ENCODE measurements around the gene AREG. TPM values are rescaled to one million over a fixed set of nuclear protein-coding genes. Genes with fewer than 3 reads are reported as not detected.
A peak's percentile ranks its signal among the peaks of the same experiment; 100 is the strongest.
"Not testable (repeated sequence)": the region's sequence is repeated elsewhere in the genome, so short reads cannot be mapped to it uniquely, and the experiment has no call there.

The AREG gene
- polyA plus RNA-seq: 10 to 100 TPM; 17.7 to 38.8 (median 28.8) TPM

- Mint-ChIP-seq H3K4me3 (peak within 1 kb of the TSS; percentile 88 to 93 (median 91)), H3K27ac (peak within 1 kb of the TSS; percentile 91 to 98 (median 94)), H3K4me1 (peaks cover 15 to 17% of the 10 kb centered on the region in 2 donors), H3K36me3 (peaks cover 0 to 8% (median 5%) of the 10 kb centered on the region in 3 donors), H3K9me3 (no peaks in the 10 kb centered on the region), H3K27me3 (ENCODE audit: low read depth in 3 of 3) (peaks cover 3 to 9% (median 6%) of the 10 kb centered on the region in 3 donors)
- peak; percentile 90 to 93 (median 93) for DNase-seq
Observed at GRCh38 chr4:74444891-74445642, at the start of gene AREG. Gene AREG (plus strand): TSS chr4:74445136. CDS start chr4:74445346, 210 bp downstream.

- peaks cover 0 to 6% (median 6%) of the 10 kb centered on the region in 3 donors for H3K27me3 Mint-ChIP-seq (ENCODE audit: low read depth in 3 of 3)
- DNase-seq: no peak
- H3K9me3 Mint-ChIP-seq: no peaks in the 10 kb centered on the region
- H3K4me3 Mint-ChIP-seq: no peak overlapping the region
- H3K36me3 Mint-ChIP-seq: no peaks in the 10 kb centered on the region
- peaks cover 9 to 16% of the 10 kb centered on the region in 2 donors for H3K4me1 Mint-ChIP-seq
- H3K27ac Mint-ChIP-seq: no peak overlapping the region
Observed at GRCh38 chr4:74395633-74396032, 49.3 kb upstream of the AREG start.

GRCh38 chr4:74397748-74398426 is 47.0 kb upstream of the AREG start:
- no peaks in the 10 kb centered on the region for H3K9me3 Mint-ChIP-seq
- peaks cover 0 to 7% (median 6%) of the 10 kb centered on the region in 3 donors for H3K27me3 Mint-ChIP-seq (ENCODE audit: low read depth in 3 of 3)
- H3K4me1 Mint-ChIP-seq: peaks cover 9 to 16% of the 10 kb centered on the region in 2 donors
- H3K4me3 Mint-ChIP-seq: peak overlapping the region; percentile 98 to 99 (median 98)
- no peaks in the 10 kb centered on the region for H3K36me3 Mint-ChIP-seq
- no peak for DNase-seq
- peak overlapping the region; percentile 96 to 99 (median 98) for H3K27ac Mint-ChIP-seq

- Mint-ChIP-seq H3K4me1 (peaks cover 9 to 16% of the 10 kb centered on the region in 2 donors), H3K4me3 (peak overlapping the region; percentile 98 to 99 (median 98)), H3K27ac (peak overlapping the region; percentile 96 to 99 (median 98))
- H3K9me3 Mint-ChIP-seq; H3K36me3 Mint-ChIP-seq; H3K27me3 Mint-ChIP-seq (ENCODE audit: low read depth in 3 of 3); DNase-seq: not testable (repeated sequence)
Observed at GRCh38 chr4:74398894-74399589, 45.9 kb upstream of the AREG start.

GRCh38 chr4:74400395-74400794 is 44.5 kb upstream of the AREG start:
- Mint-ChIP-seq H3K36me3 (no peaks in the 10 kb centered on the region), H3K9me3 (no peaks in the 10 kb centered on the region), H3K27ac (no peak overlapping the region), H3K27me3 (ENCODE audit: low read depth in 3 of 3) (peaks cover 0 to 7% (median 6%) of the 10 kb centered on the region in 3 donors), H3K4me1 (peaks cover 9 to 16% of the 10 kb centered on the region in 2 donors), H3K4me3 (no peak overlapping the region)
- DNase-seq: no peak

- Mint-ChIP-seq H3K9me3 (no peaks in the 10 kb centered on the region), H3K36me3 (no peaks in the 10 kb centered on the region), H3K4me1 (peaks cover 6 to 10% of the 10 kb centered on the region in 2 donors), H3K4me3 (no peak overlapping the region), H3K27ac (no peak overlapping the region), H3K27me3 (ENCODE audit: low read depth in 3 of 3) (peaks cover 0 to 8% (median 7%) of the 10 kb centered on the region in 3 donors)
- DNase-seq: no peak
Observed at GRCh38 chr4:74402692-74403456, 42.1 kb upstream of the AREG start.

GRCh38 chr4:74407891-74408290 is 37.0 kb upstream of the AREG start:
- Mint-ChIP-seq H3K4me1 (no peaks in the 10 kb centered on the region), H3K27ac (no peak overlapping the region), H3K36me3 (no peaks in the 10 kb centered on the region), H3K4me3 (no peak overlapping the region), H3K9me3 (no peaks in the 10 kb centered on the region), H3K27me3 (ENCODE audit: low read depth in 3 of 3) (peaks cover 0 to 2% (median 2%) of the 10 kb centered on the region in 3 donors)
- DNase-seq: no peak

GRCh38 chr4:74408639-74409038 is 36.3 kb upstream of the AREG start:
- H3K4me1 Mint-ChIP-seq: no peaks in the 10 kb centered on the region
- no peaks in the 10 kb centered on the region for H3K9me3 Mint-ChIP-seq
- peaks cover 2 to 3% (median 2%) of the 10 kb centered on the region in 3 donors for H3K27me3 Mint-ChIP-seq (ENCODE audit: low read depth in 3 of 3)
- no peaks in the 10 kb centered on the region for H3K36me3 Mint-ChIP-seq
- H3K27ac Mint-ChIP-seq: no peak overlapping the region
- no peak for DNase-seq
- no peak overlapping the region for H3K4me3 Mint-ChIP-seq

GRCh38 chr4:74410272-74410671 is 34.7 kb upstream of the AREG start:
- Mint-ChIP-seq H3K4me1 (no peaks in the 10 kb centered on the region), H3K36me3 (no peaks in the 10 kb centered on the region), H3K27ac (no peak overlapping the region), H3K9me3 (no peaks in the 10 kb centered on the region), H3K4me3 (no peak overlapping the region), H3K27me3 (ENCODE audit: low read depth in 3 of 3) (peaks cover 2 to 3% (median 2%) of the 10 kb centered on the region in 3 donors)
- DNase-seq: no peak

- no peak overlapping the region for H3K4me3 Mint-ChIP-seq
- no peak for DNase-seq
- no peaks in the 10 kb centered on the region for H3K4me1 Mint-ChIP-seq
- no peaks in the 10 kb centered on the region for H3K36me3 Mint-ChIP-seq
- peaks cover 0 to 3% (median 2%) of the 10 kb centered on the region in 3 donors for H3K27me3 Mint-ChIP-seq (ENCODE audit: low read depth in 3 of 3)
- H3K27ac Mint-ChIP-seq: no peak overlapping the region
- H3K9me3 Mint-ChIP-seq: no peaks in the 10 kb centered on the region
Observed at GRCh38 chr4:74412225-74412624, 32.7 kb upstream of the AREG start.

- H3K9me3 Mint-ChIP-seq: no peaks in the 10 kb centered on the region
- no peak overlapping the region for H3K27ac Mint-ChIP-seq
- no peak overlapping the region for H3K4me3 Mint-ChIP-seq
- no peaks in the 10 kb centered on the region for H3K4me1 Mint-ChIP-seq
- peaks cover 0 to 3% (median 0%) of the 10 kb centered on the region in 3 donors for H3K36me3 Mint-ChIP-seq
- no peak for DNase-seq
- H3K27me3 Mint-ChIP-seq (ENCODE audit: low read depth in 3 of 3): peaks cover 0 to 3% (median 2%) of the 10 kb centered on the region in 3 donors
Observed at GRCh38 chr4:74413265-74413664, 31.7 kb upstream of the AREG start.

- Mint-ChIP-seq H3K4me1 (no peaks in the 10 kb centered on the region), H3K4me3 (no peak overlapping the region), H3K9me3 (no peaks in the 10 kb centered on the region), H3K36me3 (peaks cover 0 to 3% (median 0%) of the 10 kb centered on the region in 3 donors), H3K27ac (no peak overlapping the region), H3K27me3 (ENCODE audit: low read depth in 3 of 3) (peaks cover 2 to 3% (median 2%) of the 10 kb centered on the region in 3 donors)
- DNase-seq: no peak
Observed at GRCh38 chr4:74414149-74414809, 30.7 kb upstream of the AREG start.

Data from immature natural killer cell (primary cell).